ENCODE data around the gene CFAP99.

GRCh38 chr4:2395038-2395437 is 23.7 kb upstream of the CFAP99 start:
- TF ChIP-seq MAX (IDR thresholded peaks at IDR 0.05) (no peak), POLR2AphosphoS5 (IDR thresholded peaks at IDR 0.05; ENCODE audit: low read depth, low read length) (no peak), TAF1 (IDR thresholded peaks at IDR 0.05; ENCODE audit: low read depth, low read length) (no peak), YY1 (IDR thresholded peaks at IDR 0.05; ENCODE audit: low read depth, low read length) (no peak), USF2 (IDR thresholded peaks at IDR 0.05; ENCODE audit: low read length) (no peak), SP1 (IDR thresholded peaks at IDR 0.05; ENCODE audit: low read depth, low read length) (no peak), RAD21 (IDR thresholded peaks at IDR 0.05 in 1 of 2, conservative IDR thresholded peaks at IDR 0.05 in 1 of 2; ENCODE audit: low read depth in 2 of 2, low read length in 2 of 2) (no peak), CREB1 (IDR thresholded peaks at IDR 0.05) (no peak), EZH2 (IDR thresholded peaks at IDR 0.05; ENCODE audit: low read depth, low read length, severe bottlenecking) (no peak)

All from H1 (cell line).